A549 treated with DMSO at 1 μM for 4 hours (cell line): Measurements from ENCODE around the gene PROK2. TPM values are rescaled to one million over a fixed set of nuclear protein-coding genes. Genes with fewer than 3 reads are reported as not detected.

Experiments used
- total RNA-seq: library from RNA; stranded (reverse); fragments of 200-300 nt; extraction: Qiagen RNA extraction; gene quantifications from 5 replicates; pipeline ENCODE4 v1.2.3, GENCODE V29; 2022; ENCODE audit warnings: low read depth

PROK2 gene
- total RNA-seq = not detected in 5 replicates

GRCh38 chr3:71784914-71785531, at the start of gene PROK2:
Gene PROK2, minus strand, starts transcription at chr3:71785148. Its CDS starts 96 bp downstream, at chr3:71785052.

GRCh38 chr3:71753701-71754609, 31.0 kb downstream of the PROK2 start, which contains the start of gene GPR27:
Gene GPR27, plus strand, starts transcription at chr3:71753855. Its CDS starts 195 bp downstream, at chr3:71754050.

GRCh38 chr3:71725271-71725991, 59.5 kb downstream of the PROK2 start, which contains the start of gene EIF4E3:
Gene EIF4E3, minus strand, starts transcription at chr3:71725402. Its CDS starts 35 bp downstream, at chr3:71725367.

Other genes starting within 250 kb of the PROK2 start
- 9.4 to 13.4 TPM (median 11.7 TPM) in 5 replicates for gene FOXP1, start 201.4 kb downstream of the PROK2 start, total RNA-seq
- gene EIF4E3, start 59.7 kb downstream of the PROK2 start, total RNA-seq = 2.6 to 4.2 TPM (median 3.7 TPM) in 5 replicates
- 2.6 to 4.0 TPM (median 3.1 TPM) in 5 replicates for gene GPR27, start 31.3 kb downstream of the PROK2 start, total RNA-seq